Measurements from ENCODE around the gene POU2AF2.

The POU2AF2 gene

GRCh38 chr11:111301842-111302118, 56.3 kb downstream of the POU2AF2 start:
- DNase-seq (ENCODE audit: low read depth) = no peak
- H3K4me3 ChIP-seq (ENCODE audit: control insufficient read depth, low read depth, low read length) = no peak overlapping the region
- TF ChIP-seq CTCF (conservative IDR thresholded peaks at IDR 0.05; ENCODE audit: control insufficient read depth, insufficient read depth, low read depth, low read length) = no peak

GRCh38 chr11:111302298-111302697, 56.8 kb downstream of the POU2AF2 start:
- TF ChIP-seq CTCF (conservative IDR thresholded peaks at IDR 0.05; ENCODE audit: control insufficient read depth, insufficient read depth, low read depth, low read length) = no peak
- no peak for DNase-seq (ENCODE audit: low read depth)
- no peak overlapping the region for H3K4me3 ChIP-seq (ENCODE audit: control insufficient read depth, low read depth, low read length)

GRCh38 chr11:111303461-111303860, 57.9 kb downstream of the POU2AF2 start:
- DNase-seq (ENCODE audit: low read depth) = no peak
- TF ChIP-seq CTCF (conservative IDR thresholded peaks at IDR 0.05; ENCODE audit: control insufficient read depth, insufficient read depth, low read depth, low read length) = no peak
- H3K4me3 ChIP-seq (ENCODE audit: control insufficient read depth, low read depth, low read length) = no peak overlapping the region

GRCh38 chr11:111305162-111305802, 59.8 kb downstream of the POU2AF2 start:
- no peak for DNase-seq (ENCODE audit: low read depth)
- no peak overlapping the region for H3K4me3 ChIP-seq (ENCODE audit: control insufficient read depth, low read depth, low read length)
- no peak for TF ChIP-seq CTCF (conservative IDR thresholded peaks at IDR 0.05; ENCODE audit: control insufficient read depth, insufficient read depth, low read depth, low read length)

- no peak for TF ChIP-seq CTCF (conservative IDR thresholded peaks at IDR 0.05; ENCODE audit: control insufficient read depth, insufficient read depth, low read depth, low read length)
- no peak for DNase-seq (ENCODE audit: low read depth)
Observed at GRCh38 chr11:111305876-111306275, 60.4 kb downstream of the POU2AF2 start.

GRCh38 chr11:111306321-111306720, 60.8 kb downstream of the POU2AF2 start:
- H3K4me3 ChIP-seq (ENCODE audit: control insufficient read depth, low read depth, low read length) = no peak overlapping the region
- no peak for DNase-seq (ENCODE audit: low read depth)
- TF ChIP-seq CTCF (conservative IDR thresholded peaks at IDR 0.05; ENCODE audit: control insufficient read depth, insufficient read depth, low read depth, low read length) = no peak

More at GRCh38 chr11:111305876-111306275, 60.4 kb downstream of the POU2AF2 start:
- no peak overlapping the region for H3K4me3 ChIP-seq (ENCODE audit: control insufficient read depth, low read depth, low read length)
